Right kidney (tissue), 1 donor: ENCODE results near the gene SPPL2B.
"Not testable (repeated sequence)": the region's sequence is repeated elsewhere in the genome, so short reads cannot be mapped to it uniquely, and the experiment has no call there.

ENCODE experiments used
- DNase-seq: peaks from one replicate; pipeline ENCODE4 v3.0.0-alpha.2; 2016

The SPPL2B gene

DNA sequence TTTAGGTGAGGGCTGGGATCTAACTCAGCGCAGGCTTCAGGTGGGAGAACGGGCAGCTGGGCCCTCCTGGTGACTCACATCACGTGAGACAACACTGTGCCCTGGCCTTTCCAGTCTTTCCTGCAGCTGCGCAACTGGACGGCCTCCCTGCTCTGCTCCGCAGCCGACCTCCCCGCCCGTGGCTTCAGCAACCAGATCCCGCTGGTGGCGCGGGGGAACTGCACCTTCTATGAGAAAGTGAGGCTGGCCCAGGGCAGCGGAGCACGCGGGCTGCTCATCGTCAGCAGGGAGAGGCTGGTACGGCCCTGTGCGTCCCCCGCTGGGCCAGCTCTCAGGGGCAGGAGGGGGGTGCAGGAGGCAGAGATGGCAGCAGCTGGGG is 8.8 kb downstream of the SPPL2B start:
- peak; percentile 76 for DNase-seq

DNA sequence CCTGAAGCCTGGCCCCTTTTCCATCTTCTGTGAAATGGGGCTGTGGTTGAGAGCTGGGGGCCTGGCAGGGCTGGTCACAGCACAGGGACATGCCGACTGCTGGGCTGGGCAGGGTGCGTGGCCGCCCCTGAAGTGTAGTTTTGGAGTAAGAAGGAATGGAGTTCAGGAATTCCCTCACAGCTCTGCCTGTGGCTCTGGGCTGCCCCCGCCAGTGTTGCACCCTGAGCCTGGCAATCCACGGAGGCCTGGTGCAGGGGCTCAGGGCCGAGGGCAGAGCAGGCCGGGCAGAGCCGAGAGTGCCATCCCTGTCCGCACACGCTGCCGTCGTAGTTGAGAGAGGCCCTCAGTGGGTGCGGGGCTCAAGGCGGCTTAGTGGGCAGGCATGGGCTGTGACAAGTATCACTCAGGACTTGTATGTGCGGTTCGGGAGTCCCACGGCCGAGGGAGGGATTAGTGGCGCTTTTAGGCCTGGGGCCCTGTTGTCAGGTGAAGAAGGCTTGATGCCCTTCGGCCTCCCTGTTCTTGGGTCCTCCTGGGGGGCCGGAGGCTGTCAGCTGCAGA is 9.7 kb downstream of the SPPL2B start:
- DNase-seq = no peak

DNA sequence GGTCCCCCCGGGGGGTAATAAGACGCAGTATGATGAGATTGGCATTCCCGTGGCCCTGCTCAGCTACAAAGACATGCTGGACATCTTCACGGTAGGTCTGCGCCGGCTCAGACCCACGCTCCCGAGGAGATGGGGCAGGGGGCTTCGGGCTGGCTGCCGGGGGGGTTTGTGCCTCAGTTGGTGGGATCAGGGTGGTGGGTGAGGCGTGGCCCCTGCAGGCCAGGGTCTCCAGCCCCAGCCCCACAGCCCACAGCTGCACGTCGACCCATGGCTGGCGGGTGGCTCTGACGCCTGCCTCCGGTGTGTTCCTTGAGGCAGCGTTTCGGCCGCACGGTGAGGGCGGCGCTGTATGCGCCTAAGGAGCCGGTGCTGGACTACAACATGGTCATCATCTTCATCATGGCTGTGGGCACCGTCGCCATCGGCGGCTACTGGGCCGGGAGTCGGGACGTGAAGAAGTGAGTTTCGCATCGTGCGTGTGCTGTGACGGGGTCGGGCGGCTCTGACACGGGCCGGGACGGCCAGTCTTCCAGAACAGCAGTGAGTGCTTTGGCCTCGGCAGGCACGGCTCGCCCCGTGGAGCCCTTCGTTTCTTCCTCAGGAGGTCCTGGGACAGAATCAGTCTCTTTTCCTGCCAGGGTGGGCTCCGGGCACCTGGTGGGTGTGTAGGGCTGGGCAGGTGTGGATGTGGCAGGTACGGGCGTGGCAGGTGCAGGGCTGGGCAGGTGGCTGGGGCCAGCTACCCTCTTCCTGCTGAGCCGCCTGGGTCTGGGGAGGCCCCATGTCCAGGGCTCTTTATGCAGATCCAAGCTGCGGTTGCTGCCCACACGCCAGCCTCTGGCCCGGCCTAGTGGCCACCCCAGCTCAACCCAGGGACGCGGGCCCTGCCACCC is 10.5 kb downstream of the SPPL2B start:
- DNase-seq = no peak

DNA sequence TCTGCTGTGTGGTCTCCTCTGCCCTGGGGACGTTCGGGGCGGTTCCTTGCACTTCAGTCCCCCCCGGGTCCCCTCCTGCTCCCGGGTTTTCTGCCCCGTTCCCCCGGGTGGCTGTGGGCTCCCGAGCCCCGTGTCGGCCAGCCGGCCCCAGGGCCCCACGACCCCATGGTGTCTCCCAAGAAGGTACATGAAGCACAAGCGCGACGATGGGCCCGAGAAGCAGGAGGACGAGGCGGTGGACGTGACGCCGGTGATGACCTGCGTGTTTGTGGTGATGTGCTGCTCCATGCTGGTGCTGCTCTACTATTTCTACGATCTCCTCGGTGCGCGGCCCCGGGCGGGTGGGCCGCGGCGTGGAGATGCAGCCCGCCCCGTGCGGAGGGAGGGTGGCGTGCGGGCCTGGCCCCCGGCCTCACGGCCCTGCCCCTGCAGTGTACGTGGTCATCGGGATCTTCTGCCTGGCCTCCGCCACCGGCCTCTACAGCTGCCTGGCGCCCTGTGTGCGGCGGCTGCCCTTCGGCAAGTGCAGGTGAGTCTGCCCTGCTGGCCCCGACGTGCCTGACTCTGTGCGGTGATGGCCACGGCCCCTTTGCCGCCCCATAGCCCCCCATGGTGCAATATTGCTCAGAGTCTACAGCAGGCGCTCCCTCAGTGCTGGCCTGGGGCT is 11.3 kb downstream of the SPPL2B start:
- no peak for DNase-seq

DNA sequence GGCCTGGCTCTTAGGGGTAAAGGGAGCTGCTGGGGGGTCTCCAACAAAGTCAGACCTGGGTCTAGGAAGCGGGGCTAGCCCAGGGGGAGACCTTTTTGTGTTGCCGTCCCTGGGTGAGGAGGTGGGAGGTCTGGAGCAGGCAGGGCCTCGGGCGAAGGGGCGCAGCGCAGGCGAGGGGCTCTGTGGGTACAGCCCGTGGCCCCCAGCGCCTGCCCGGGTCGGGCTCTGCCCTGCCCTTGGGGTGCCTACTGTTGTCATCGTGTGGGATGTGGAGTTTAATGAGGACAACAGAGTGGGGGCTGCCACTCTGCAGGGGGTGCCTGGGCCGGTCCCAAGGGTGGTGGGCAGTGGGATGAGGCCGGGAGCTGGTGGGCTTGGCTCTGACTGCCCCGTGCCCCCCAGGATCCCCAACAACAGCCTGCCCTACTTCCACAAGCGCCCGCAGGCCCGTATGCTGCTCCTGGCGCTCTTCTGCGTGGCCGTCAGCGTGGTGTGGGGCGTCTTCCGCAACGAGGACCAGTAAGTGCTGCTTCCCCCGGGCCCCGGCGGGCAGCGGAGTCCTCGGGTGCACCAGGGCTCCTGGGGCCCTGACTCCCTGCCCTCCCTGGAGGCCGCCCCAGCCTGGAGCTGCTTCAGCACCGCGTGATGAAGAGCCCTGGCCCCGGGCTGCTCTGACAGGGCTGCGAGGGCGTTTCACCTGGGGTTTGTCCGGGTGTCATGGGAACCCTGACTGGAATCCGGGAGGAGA is 12.2 kb downstream of the SPPL2B start:
- no peak for DNase-seq

DNA sequence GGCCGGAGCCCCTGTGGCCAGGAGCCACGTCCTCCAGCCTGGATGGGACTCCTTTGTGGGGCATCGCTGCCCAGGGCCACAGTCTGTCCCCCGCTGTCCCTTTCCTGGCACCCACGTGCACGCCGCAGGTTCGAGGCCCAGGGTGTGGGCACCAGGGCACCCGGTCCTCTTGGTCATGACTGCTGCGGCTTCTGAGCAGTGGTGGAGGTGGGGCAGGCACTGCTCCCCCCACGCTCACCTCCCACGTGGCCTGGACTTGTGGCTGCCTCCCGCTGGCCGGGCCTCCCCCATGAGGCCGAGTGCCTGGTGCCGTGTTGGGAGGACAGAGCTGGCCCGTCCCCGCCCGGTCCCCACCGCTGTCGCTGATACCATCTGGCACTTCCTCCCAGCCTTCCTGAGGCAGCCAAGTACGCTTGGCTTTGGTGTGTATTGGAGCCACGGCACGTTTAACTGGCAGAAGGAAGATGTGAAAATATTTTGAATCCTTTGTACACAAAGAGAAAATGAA is 12.8 kb downstream of the SPPL2B start:
- no peak for DNase-seq

DNA sequence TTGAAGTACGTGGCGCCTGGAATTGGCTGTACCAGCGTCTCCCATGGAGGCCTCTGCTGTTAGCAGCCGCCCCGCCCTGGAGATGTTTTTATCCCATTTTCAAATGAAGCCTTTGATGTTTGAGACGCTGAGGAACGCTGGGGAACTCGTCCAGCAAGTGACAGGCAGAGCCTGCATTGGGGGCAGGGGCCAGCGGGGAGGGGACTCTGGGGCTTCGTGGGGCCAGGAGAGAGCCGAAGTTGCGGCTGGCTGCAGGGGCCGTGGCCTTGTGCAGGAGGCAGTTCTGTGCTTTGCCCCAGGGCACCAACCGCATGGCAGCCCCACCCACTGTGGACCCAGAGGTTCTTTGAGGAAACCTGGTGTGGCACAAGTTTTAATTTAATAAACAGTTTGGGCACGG is 13.5 kb downstream of the SPPL2B start:
- no peak for DNase-seq

DNA sequence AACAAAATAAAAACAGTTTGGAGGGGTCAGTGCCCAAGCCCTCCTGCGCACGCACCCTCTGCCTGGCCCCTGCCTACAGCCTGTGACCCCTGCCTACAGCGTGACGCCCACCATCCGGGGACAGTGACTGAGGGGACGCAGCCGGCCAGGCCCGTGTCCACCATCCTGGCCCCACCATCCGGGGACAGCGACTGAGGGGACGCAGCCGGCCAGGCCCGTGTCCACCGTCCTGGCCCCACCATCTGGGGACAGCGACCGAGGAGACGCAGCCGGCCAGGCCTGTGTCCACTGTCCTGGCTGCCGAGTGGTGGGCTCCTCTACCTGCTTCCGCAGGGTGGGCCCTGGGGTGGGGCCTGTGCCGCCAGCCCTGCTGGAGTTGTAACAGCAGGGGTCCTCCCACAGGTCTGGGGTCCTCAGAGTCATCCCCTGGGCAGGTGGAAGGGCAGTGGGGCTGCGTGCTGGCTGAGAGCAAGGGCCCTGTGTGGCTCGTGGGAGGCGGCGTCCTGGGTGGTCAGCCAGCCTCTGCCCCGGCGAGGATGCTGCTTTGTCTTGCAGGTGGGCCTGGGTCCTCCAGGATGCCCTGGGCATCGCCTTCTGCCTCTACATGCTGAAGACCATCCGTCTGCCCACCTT is 14.3 kb downstream of the SPPL2B start:
- DNase-seq = no peak

DNA sequence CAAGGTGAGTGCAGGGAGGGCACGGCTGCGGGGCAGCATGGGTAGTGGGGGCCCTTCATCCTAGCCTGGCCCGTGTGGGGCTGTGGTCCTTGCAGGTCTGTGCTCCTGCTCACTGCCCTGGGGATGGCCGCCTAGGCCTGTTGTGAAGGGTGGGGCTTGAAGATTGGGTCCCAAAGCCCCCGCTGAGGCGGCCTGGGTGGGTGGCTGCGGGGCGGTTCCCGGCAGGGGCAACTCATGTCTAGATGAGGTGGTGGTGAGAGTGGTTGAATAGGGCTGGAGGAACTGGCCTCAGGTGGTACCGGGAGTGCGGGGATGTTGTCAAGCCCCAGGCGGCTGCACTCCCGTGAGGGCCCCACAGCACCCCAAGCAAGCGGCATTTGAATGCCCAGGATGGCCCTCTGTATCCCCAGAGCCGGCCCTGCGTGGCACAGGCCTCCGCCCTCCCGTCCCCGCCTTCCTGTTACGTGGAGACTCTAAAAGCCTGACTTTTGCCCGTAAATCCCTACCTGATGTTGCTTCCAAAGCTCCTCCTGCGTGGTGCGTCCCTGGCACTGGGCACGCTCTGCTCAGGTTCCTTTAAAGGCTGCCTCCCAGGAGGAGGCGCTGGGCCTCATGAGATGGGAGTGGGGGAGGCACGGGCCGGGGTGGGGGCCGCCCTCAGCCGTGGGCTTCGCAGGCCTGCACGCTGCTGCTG is 15.0 kb downstream of the SPPL2B start:
- DNase-seq = no peak

DNA sequence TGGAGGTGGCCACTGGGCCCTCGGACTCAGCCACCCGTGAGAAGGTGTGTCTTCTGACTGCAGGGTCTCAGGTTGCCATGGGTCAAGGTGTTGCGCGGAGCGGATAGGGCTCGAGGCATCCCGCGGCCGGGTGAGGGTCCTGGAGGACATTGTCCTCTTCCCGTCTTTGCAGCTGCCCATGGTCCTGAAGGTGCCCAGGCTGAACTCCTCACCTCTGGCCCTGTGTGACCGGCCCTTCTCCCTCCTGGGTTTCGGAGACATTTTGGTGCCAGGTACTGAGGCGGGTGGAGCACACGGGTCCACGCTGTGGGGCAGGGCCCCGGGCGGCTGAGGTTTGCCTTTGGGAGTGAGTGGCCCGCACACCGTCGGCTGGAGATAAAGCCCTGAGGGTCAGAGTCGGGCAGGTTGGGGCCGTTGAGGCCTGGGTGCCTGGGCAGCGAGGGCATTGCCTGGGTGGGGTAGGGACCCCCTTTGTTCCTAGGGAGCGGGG is 15.9 kb downstream of the SPPL2B start:
- no peak for DNase-seq

DNA sequence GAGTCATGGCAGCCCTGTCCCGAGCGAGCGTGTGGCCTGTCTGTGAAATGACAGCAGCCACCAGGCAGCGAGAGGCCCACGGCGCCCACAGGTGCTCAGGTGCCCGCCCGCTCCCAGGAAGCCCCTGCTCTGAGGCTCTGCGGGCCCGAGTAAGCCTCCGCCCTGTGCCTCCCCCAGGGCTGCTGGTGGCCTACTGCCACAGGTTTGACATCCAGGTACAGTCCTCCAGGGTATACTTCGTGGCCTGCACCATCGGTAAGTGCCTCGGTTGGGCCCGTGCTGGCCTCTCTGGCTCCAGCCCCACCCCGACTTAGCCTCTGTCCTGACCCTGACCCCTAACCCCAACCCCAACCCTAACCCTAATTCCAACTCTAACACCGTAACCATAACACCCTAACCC is 16.6 kb downstream of the SPPL2B start:
- DNase-seq = no peak

DNA sequence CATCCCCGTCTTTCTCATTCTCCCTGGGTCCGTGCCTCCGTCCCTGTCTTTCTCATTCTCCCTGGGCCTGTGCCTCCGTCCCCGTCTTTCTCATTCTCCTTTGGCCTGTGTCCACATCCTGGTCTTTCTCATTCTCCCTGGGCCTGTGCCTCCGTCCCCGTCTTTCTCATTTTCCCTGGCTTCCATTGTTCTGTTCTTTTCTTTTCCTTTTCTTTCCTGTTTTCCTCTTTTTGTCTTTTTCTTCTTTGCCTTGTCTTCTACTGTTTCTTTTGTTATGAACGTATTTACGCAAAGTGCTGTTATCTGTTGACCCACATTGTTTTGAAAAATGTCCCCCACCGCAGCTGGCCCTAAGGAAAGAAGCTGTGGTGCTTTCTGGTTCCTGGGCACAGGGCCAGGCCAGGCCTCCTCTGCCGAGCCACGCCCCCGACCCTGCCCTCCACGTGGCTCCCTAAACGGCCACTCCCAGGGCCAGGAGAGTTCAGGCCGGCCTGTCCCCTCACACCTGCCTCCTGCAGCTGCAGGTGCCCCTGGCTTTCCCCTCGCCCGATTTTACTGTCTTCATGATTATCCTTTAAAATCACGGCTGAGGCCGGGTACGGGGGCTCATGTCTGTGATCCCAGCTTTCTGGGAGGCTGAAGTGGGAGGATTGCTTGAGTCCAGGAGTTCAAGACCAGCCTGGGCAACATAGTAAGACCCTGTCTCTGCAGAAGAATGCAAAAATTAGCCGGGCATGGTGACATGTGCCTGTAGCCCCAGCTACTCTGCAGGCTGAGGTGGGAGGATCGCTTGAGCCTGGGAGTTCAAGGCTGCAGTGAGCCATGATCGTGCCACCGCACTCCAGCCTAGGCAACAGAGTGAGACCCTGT is 17.5 kb downstream of the SPPL2B start:
- no peak for DNase-seq

DNA sequence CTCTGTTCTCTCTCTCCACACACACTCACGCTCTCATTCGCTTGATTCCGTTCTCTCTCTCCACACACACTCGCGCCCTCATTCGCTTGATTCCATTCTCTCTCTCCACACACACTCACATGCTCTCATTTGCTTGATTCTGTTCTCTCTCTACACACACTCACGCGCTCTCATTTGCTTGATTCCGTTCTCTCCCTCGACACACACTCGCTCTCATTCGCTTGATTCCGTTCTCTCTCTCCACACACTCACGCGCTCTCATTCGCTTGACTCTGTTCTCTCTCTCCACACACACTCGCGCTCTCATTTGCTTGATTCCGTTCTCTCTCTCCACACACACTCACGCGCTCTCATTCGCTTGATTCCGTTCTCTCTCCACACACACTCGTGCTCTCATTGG is 21.3 kb downstream of the SPPL2B start:
- DNase-seq = not testable (repeated sequence)

DNA sequence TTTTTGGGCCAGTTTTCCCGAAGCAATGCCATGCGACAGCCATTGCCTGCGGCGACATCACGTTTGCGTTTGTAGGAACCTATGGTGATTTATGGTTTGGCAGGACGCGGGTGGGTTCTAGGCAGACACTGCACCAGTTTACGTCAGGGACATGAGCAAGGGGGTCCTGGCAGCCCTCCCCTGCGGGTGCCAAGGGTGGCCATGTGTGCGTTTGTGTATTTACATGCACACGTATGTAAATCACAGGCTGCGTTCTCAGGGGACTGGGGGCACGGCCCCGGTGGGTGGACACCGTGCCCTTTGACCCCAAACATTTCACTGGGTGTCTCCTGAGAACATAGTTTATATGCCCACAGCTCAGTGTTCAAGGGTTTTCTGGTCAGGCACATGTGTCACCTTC is 22.2 kb downstream of the SPPL2B start:
- DNase-seq = no peak

DNA sequence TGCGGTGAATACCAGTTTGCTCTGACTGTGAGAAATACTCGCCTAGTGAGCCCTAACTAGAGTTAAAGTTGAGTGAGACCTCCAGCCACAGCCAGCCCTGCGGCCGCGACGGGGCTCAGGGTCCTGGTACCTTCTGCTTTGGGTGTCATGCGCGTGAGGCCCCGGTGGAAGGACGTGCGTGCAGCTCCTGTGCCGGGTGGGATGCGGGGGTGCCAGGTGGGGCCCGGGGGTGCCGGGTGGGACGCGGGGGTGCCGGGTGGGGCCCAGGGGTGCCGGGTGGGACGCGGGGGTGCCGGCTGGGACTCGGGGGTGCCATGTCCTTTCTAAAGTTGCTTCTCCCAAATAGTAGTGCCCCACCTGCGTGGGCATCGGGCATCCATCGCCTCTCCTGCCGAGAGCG is 23.1 kb downstream of the SPPL2B start:
- DNase-seq = no peak

DNA sequence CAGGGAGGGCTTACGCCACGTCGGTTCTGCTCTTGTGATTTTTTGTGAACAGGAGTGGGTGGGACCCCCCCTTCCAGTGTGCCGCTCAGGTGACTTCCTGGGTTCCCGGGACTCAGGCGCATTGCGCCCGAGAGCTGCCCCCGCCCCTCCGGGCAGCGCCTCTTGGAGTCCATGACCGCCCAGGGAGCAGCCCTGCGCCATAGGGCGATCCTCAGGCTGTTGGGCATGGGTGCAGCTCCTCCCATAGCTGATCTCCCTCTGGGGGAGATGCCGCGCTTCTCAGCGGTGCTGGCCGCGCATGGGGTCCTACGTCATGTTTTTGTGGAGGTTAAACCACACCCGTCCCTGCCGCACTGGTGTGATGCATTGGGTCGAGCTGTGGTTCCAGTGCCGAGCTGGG is 23.6 kb downstream of the SPPL2B start:
- no peak for DNase-seq

DNA sequence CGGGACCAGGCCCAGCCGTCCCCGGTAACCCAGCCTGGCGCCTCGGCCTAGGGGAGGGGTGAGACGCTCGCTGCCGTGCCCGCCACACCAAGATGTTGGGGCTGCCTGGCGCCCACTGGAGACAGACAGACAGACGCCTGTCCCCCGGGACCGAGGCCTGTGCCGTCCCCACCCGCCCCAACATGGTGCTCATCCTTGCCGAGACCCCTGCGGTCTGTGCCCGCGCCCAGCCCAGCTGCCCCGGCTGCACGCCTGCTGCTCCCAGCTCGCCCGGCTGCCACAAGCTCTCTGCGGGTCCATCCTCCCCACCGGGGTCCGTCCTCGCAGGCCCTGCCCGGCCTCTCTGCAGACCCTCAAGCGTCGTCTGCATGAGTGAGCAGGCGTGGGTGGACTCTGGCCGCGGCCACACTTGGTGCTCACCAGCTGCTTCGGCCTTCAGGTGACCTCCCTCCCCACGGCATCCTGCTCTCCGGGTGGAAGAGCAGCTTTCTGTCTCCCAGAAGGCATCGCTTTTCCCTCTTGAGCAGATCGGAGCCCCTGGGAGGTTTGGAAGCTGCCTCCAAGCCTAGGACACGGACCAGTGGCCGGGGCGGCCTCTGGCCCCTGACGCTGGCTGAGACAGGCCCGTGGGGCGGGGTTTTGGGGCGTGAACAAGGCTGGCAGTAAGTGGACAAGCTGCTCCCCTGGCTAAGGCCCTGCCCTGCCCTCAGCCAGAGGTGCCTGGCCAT is 24.8 kb downstream of the SPPL2B start:
- no peak for DNase-seq

DNA sequence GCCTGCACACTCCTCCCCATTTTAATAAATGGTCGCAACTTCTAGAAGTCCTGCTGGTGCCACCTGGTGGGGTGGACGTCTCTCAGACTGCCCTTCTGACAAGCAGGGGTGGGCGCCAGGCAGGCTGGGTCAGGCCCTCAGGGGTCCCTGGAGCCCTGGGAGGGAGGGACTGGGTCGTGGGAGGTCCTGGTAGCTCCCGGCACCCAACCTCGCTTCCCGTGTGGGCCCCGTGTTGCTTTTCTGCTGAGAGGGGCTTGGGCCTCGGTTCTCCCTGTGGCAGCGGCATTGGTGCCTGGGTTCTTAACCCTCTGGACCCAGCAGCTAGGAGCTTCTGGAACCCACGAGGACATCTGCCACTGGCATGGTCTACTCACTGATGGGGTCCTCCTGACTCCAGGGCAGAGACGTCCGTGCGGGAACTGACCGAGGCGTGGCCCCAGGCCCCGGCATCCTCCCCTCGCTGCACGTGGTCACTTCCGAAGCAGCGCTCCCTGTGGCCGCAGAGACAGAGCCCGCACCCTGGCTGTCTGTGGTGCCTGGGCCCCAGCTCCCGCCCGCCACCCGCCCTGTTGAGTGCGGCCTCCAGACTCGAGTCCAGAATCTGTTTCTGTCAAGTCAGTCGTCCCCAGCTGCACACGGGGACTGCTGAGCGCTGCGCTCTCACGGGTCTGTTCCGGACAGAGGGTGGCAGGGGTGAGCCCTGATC is 25.6 kb downstream of the SPPL2B start:
- no peak for DNase-seq

DNA sequence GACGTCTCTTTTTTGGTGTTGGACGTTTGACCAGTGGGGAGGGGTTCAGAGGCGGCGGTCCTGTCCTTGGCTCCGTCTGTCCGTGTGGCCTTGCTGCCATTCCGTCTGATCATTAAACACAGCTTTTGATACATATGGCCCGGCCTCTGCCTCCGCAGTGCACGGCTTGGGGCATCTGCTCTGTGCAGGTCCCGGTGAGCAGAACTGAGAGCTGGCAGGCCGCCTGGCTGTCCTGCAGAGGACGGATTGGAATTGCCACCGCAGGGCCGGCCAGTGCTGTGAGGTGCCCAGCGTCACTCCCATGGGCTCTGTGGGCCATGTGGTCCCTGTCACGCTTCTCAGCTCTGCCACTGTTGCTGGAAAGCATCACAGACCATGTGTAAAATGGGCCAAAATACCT is 26.2 kb downstream of the SPPL2B start:
- DNase-seq = no peak
